Stomach (tissue), 9 donors: ENCODE results near the gene PRR15L. TPM values are rescaled to one million over a fixed set of nuclear protein-coding genes. Genes with fewer than 3 reads are reported as not detected.

Experiments
- DNase-seq, 2 donors: peaks; one replicate each; pipeline versions ENCODE4 v3.0.0 to v3.0.0-alpha.2; 2013 to 2019
- H3K27ac ChIP-seq, 5 donors: fragments of 200-600 bp in 4 of 5; sonication (generic) in 4 of 5; one replicate each; pipeline ENCODE4 v1.5.1; 2013 to 2019; ENCODE audit warnings: mild to moderate bottlenecking in 1 of 5, moderate library complexity in 1 of 5
- H3K27me3 ChIP-seq, 3 donors: fragments of 200-600 bp; sonication (generic); one replicate each; pipeline ENCODE4 v1.5.1; 2017 to 2019; ENCODE audit warnings: mixed run types in 1 of 3
- H3K36me3 ChIP-seq, 4 donors: fragments of 200-600 bp; sonication (generic); 1 replicate in 3 of 4; 2 replicates in 1 of 4; pipeline ENCODE4 v1.5.1; 2016 to 2019
- H3K4me1 ChIP-seq, 4 donors: fragments of 200-600 bp; sonication (generic); one replicate each; pipeline ENCODE4 v1.5.1; 2016 to 2019
- H3K4me3 ChIP-seq, 4 donors: fragments of 200-600 bp; sonication (generic) in 3 of 4; one replicate each; pipeline ENCODE4 v1.5.1; 2016 to 2019; ENCODE audit warnings: mild to moderate bottlenecking in 1 of 4
- H3K9me3 ChIP-seq, 4 donors: fragments of 200-600 bp; sonication (generic); one replicate each; pipeline ENCODE4 v1.5.1; 2016 to 2019
- CTCF ChIP-seq, 7 experiments: fragments of 450-650 bp in 4 of 7; fragments of 200-600 bp in 3 of 7; sonication (generic) in 3 of 7; IDR thresholded peaks; one replicate each; pipeline ENCODE4 v1.5.1; 2016 to 2019; ENCODE audit warnings: antibody characterized with exemption in 7 of 7, control low read depth in 2 of 7, mild to moderate bottlenecking in 1 of 7
- EP300 ChIP-seq: sonication (generic); formaldehyde crosslinking; IDR thresholded peaks from one replicate; pipeline ENCODE4 v1.6.1; 2017; ENCODE audit warnings: antibody characterized with exemption
- POLR2A ChIP-seq, 4 donors: fragments of 450-650 bp; IDR thresholded peaks; one replicate each; pipeline ENCODE4 v1.6.1; 2016; ENCODE audit warnings: antibody characterized with exemption in 4 of 4, control low read depth in 2 of 4, mild to moderate bottlenecking in 1 of 4, moderate library complexity in 1 of 4
- POLR2AphosphoS5 ChIP-seq, 3 donors: sonication (generic); formaldehyde crosslinking; IDR thresholded peaks; one replicate each; pipeline ENCODE4 v1.6.1; 2016; ENCODE audit warnings: antibody characterized with exemption in 3 of 3
- WGBS, 5 donors: extraction: QIAGEN DNeasy Blood & Tissue Kit in 3 of 5; methylation state at CpG; one replicate each; pipeline versions ENCODE4 v1.1.5 to v1.1.7; 2013 to 2018; 5-methylcytosine and 5-hydroxymethylcytosine counted together
- intact Hi-C: fragments of 100-400 bp; cut with DNase I; formaldehyde crosslinking; loops from one replicate; pipeline ENCODE4 v1.15.1; 2023; ENCODE audit warnings: low total_unique reads
- polyA plus RNA-seq, 3 donors: library from polyadenylated mRNA; stranded (reverse); fragments of 200-250 nt; gene quantifications; one replicate each; pipeline ENCODE4 v1.2.3, GENCODE V29; 2013
- total RNA-seq, 5 donors: library from RNA; depleted of rRNA; stranded (reverse); fragments of >200 nt; gene quantifications; one replicate each; pipeline versions ENCODE4 v1.1.0 to v1.2.3, GENCODE V29; 2014 to 2016
- donor health status: healthy with polysubstance abuse.
- donor health status: Bipolar disorder and iron deficiency.
- donor health status: healthy.

PRR15L gene
- total and polyA plus RNA-seq, 8 donors, result 23.9 to 102 (median 74.7) TPM

DNA sequence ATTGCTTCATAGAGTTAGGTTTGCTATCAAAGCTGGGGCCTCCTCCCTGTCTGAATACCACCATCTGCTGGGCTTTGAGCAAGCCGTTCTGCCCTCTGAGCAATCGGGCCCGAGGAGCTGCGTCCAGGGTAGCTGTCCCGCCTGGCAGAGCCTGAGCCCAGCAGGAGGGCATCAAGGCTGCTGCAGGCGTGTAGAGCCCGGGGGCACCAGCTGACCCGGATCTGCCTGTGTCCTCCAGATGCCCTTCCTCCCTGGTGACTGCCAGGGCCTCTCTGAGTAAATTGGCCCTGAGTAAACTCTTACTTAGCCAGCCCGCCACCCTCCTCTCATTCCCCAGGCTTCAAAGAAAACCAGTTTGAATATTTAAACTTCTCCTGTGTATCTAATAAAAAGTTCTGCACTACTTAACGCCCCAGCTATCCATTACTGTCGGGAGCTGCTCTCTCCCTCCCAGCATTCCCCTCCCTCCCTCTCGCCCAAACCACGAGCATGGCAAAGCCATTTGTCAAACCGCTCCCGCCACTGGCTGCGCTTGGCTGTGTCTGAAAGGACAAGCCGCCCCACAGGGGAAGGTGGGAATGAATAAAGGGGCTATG lies 29.7 kb upstream of the PRR15L start:
- TF ChIP-seq CTCF (IDR thresholded peaks at IDR 0.05), result no peak
- no peak for TF ChIP-seq POLR2A (IDR thresholded peaks at IDR 0.05)
- TF ChIP-seq EP300, result no peak
- no peak for TF ChIP-seq POLR2AphosphoS5 (IDR thresholded peaks at IDR 0.05)
- peaks cover 3 to 27% (median 23%) of the 10 kb centered on the region in 4 donors for H3K36me3 ChIP-seq
- H3K27me3 ChIP-seq, result no peaks in the 10 kb centered on the region
- intact Hi-C loops, result no loop called here
- no peaks in the 10 kb centered on the region for H3K9me3 ChIP-seq
- 17 to 36% (median 23%) methylated on average over 17 of the region's 17 CpGs for WGBS, 5 donors
- no peak overlapping the region for H3K4me3 ChIP-seq
- peak overlapping the region; percentile 31 to 49 (median 41) for H3K27ac ChIP-seq
- DNase-seq, result peak; percentile 73 to 87
- H3K4me1 ChIP-seq, result peaks cover 11 to 41% (median 24%) of the 10 kb centered on the region in 4 donors

GRCh38 chr17:47986520-47986919 lies 28.8 kb upstream of the PRR15L start:
- 77 to 84% (median 79%) methylated on average over 5 of the region's 5 CpGs for WGBS, 5 donors
- TF ChIP-seq CTCF (IDR thresholded peaks at IDR 0.05) (no peak), POLR2AphosphoS5 (IDR thresholded peaks at IDR 0.05) (no peak), EP300 (no peak), POLR2A (IDR thresholded peaks at IDR 0.05) (no peak)
- no peak for DNase-seq

DNA sequence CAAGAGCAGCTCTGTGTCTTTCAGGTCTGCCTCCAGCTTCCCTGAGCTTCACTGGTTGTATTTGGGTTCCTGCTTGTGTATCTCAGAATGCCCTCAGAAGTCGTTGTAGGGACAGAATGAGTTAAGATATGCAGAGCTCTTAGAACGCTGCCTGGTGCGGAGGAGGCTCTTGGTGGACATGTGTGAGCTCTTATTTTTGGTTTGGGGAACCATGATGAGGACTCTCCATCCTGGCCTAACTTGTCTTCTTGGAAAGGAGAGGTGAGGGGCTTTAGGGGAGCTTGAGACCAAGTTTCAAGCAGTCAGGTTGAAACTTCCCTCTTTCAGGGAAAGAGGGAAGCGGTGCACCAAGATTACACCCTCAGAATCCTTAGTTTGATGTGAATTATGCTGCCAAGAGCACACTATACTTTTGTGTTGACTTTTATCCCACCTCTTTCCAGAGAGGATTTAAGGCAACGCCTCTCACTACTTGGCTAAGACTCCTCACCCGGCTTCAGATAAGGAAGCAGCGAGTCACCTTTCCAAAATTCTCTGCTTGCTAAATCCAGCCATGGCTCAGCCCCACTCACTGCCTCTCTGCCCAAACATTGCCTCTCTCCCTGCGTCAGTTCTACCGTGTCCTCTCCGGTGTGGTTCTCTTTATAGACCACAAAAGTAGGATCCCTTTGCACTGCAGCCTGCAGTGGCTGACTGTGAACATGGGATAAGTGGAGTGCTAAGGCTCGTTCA lies 26.0 kb upstream of the PRR15L start:
- Histone ChIP-seq H3K4me1 (peaks cover 11 to 42% (median 26%) of the 10 kb centered on the region in 4 donors), H3K36me3 (peaks cover 30 to 64% (median 60%) of the 10 kb centered on the region in 4 donors), H3K4me3 (no peak overlapping the region), H3K9me3 (no peaks in the 10 kb centered on the region), H3K27me3 (no peaks in the 10 kb centered on the region), H3K27ac (peak overlapping the region in 1 of 5 donors; percentile 38)
- intact Hi-C loops, result no loop called here
- WGBS, 5 donors, result 36 to 47% (median 37%) methylated on average over 11 of the region's 11 CpGs
- no peak for DNase-seq
- TF ChIP-seq POLR2A (IDR thresholded peaks at IDR 0.05) (no peak), CTCF (IDR thresholded peaks at IDR 0.05) (no peak), POLR2AphosphoS5 (IDR thresholded peaks at IDR 0.05) (no peak), EP300 (no peak)

More at GRCh38 chr17:47986520-47986919, 28.8 kb upstream of the PRR15L start:
- Histone ChIP-seq H3K4me3 (no peak overlapping the region), H3K27me3 (no peaks in the 10 kb centered on the region), H3K9me3 (no peaks in the 10 kb centered on the region), H3K36me3 (peaks cover 12 to 35% (median 31%) of the 10 kb centered on the region in 4 donors), H3K27ac (peak overlapping the region in 1 of 5 donors; percentile 31), H3K4me1 (peaks cover 11 to 49% (median 27%) of the 10 kb centered on the region in 4 donors)
- intact Hi-C loops, result no loop called here

GRCh38 chr17:47982645-47983390 lies 25.1 kb upstream of the PRR15L start:
- intact Hi-C loops, result no loop called here
- no peaks in the 10 kb centered on the region for H3K9me3 ChIP-seq
- no peak for DNase-seq
- H3K27me3 ChIP-seq, result no peaks in the 10 kb centered on the region
- peaks cover 35 to 72% (median 68%) of the 10 kb centered on the region in 4 donors for H3K36me3 ChIP-seq
- no peak overlapping the region for H3K4me3 ChIP-seq
- peak overlapping the region in 1 of 5 donors; percentile 38 for H3K27ac ChIP-seq
- 59 to 75% (median 66%) methylated on average over 4 to 9 of the region's 9 CpGs for WGBS, 5 donors
- peaks cover 9 to 42% (median 25%) of the 10 kb centered on the region in 4 donors for H3K4me1 ChIP-seq
- TF ChIP-seq POLR2A (IDR thresholded peaks at IDR 0.05), result no peak
- no peak for TF ChIP-seq EP300
- no peak for TF ChIP-seq POLR2AphosphoS5 (IDR thresholded peaks at IDR 0.05)
- TF ChIP-seq CTCF (IDR thresholded peaks at IDR 0.05), result no peak
